Endothelial cell of umbilical vein (primary cell): ENCODE measurements around the gene FBXL17. TPM values are rescaled to one million over a fixed set of nuclear protein-coding genes. Genes with fewer than 3 reads are reported as not detected.

Source experiments
- BruUV-seq: library from RNA; stranded (reverse); fragments of 400-500 nt; replicated peaks from 2 replicates; lab custom pipeline; 2021; lab: Mats Ljungman, UMichigan
- CTCF ChIA-PET: fragments of 300-600, 350-600 bp; sonication (Branson Sonifier 250); formaldehyde crosslinking; loops from one replicate; lab custom pipeline; 2021; ENCODE audit warnings: antibody characterized with exemption, inconsistent platforms; lab: Charles Lee
- POLR2A ChIA-PET: fragments of 300-600, 350-600 bp; sonication (Branson Sonifier 250); formaldehyde crosslinking; loops from one replicate; lab custom pipeline; 2021; ENCODE audit warnings: antibody characterized with exemption, inconsistent platforms; lab: Charles Lee
- DNase-seq: peaks from one replicate; pipeline ENCODE4 v3.0.0-alpha.2; 2011; ENCODE audit warnings: low read depth, low spot score
- FAIRE-seq: peaks from 2 replicates; lab custom pipeline; 2011; peaks lifted over from hg19 to GRCh38; lab: Jason Lieb, UNC
- H2AFZ ChIP-seq: 2 replicates; pipeline ENCODE4 v1.6.0; 2012; ENCODE audit warnings: low read depth, low read length, control low read depth, inconsistent platforms
- H3K27ac ChIP-seq: 2 replicates; pipeline ENCODE4 v1.5.1; 2011; ENCODE audit warnings: low read depth, mild to moderate bottlenecking, control low read depth, low read length, moderate library complexity; ENCODE audit not compliant: insufficient read depth
- H3K27me3 ChIP-seq, 2 experiments: 2 replicates each; pipeline versions ENCODE4 v1.6.0 to v1.6.1; 2011; ENCODE audit warnings: low read length in 2 of 2, mixed read lengths in 1 of 2; ENCODE audit not compliant: control insufficient read depth in 2 of 2, insufficient read depth in 2 of 2
- H3K36me3 ChIP-seq, 2 experiments: 2 replicates in 1 of 2; 3 replicates in 1 of 2; pipeline ENCODE4 v1.5.1; 2011; ENCODE audit warnings: low read length in 2 of 2, mild to moderate bottlenecking in 1 of 2, moderate library complexity in 1 of 2; ENCODE audit not compliant: control insufficient read depth in 2 of 2, insufficient read depth in 2 of 2; ENCODE audit errors: extremely low read depth in 1 of 2
- H3K4me1 ChIP-seq: 3 replicates; pipeline ENCODE4 v1.5.1; 2011; ENCODE audit warnings: mild to moderate bottlenecking, low read length; ENCODE audit not compliant: control insufficient read depth, insufficient read depth; ENCODE audit errors: extremely low read depth
- H3K4me2 ChIP-seq: 2 replicates; pipeline ENCODE4 v1.6.1; 2011; ENCODE audit warnings: low read length, control low read depth, mixed read lengths; ENCODE audit not compliant: insufficient read depth
- H3K4me3 ChIP-seq, 3 experiments: fragments of 200-600 bp in 1 of 3; sonication (generic), shearing (Covaris generic) in 1 of 3; replicated peaks in 1 of 3; 2 replicates each; pipeline ENCODE4 v1.5.1; 2011 to 2016; ENCODE audit warnings: control low read depth in 3 of 3, low read length in 3 of 3, mild to moderate bottlenecking in 2 of 3, inconsistent platforms in 1 of 3, low read depth in 1 of 3, moderate library complexity in 1 of 3; ENCODE audit not compliant: insufficient read depth in 1 of 3
- H3K79me2 ChIP-seq: 2 replicates; pipeline ENCODE4 v1.6.0; 2012; ENCODE audit warnings: low read length, inconsistent platforms; ENCODE audit not compliant: control insufficient read depth, insufficient read depth
- H3K9ac ChIP-seq: replicated peaks from 2 replicates; pipeline ENCODE3; 2011; ENCODE audit warnings: low read length, control low read depth; ENCODE audit not compliant: insufficient read depth; ENCODE audit errors: extremely low read depth
- H3K9me1 ChIP-seq: replicated peaks from 3 replicates; pipeline ENCODE4 v1.6.0; 2011; ENCODE audit warnings: mild to moderate bottlenecking, low read length; ENCODE audit not compliant: control insufficient read depth, insufficient read depth; ENCODE audit errors: extremely low read depth
- H3K9me3 ChIP-seq: replicated peaks from 2 replicates; pipeline ENCODE4 v1.5.1; 2012; ENCODE audit warnings: low read length, inconsistent platforms; ENCODE audit not compliant: control insufficient read depth, insufficient read depth
- H4K20me1 ChIP-seq: replicated peaks from 2 replicates; pipeline ENCODE3; 2011; ENCODE audit warnings: mild to moderate bottlenecking, low read length; ENCODE audit not compliant: control insufficient read depth, insufficient read depth; ENCODE audit errors: extremely low read depth
- EZH2 ChIP-seq: IDR thresholded peaks from 2 replicates; pipeline ENCODE4 v1.6.1; 2012; ENCODE audit warnings: borderline replicate concordance, low read depth, mild to moderate bottlenecking, moderate library complexity, low read length, inconsistent platforms; ENCODE audit not compliant: severe bottlenecking
- FOS ChIP-seq: IDR thresholded peaks from 2 replicates; pipeline ENCODE4 v1.6.1; 2011; ENCODE audit warnings: mild to moderate bottlenecking, low read length, moderate library complexity, borderline replicate concordance; ENCODE audit not compliant: insufficient read depth
- GATA2 ChIP-seq: IDR thresholded peaks from 2 replicates; pipeline ENCODE4 v1.7.0; 2011; ENCODE audit warnings: low read depth, mild to moderate bottlenecking, moderate library complexity, mixed read lengths, low read length; ENCODE audit not compliant: insufficient read length, insufficient read depth
- JUN ChIP-seq: IDR thresholded peaks from 2 replicates; pipeline ENCODE4 v1.6.1; 2011; ENCODE audit warnings: borderline replicate concordance, low read depth; ENCODE audit not compliant: insufficient read length, insufficient read depth
- MYC ChIP-seq: IDR thresholded peaks from one replicate; pipeline ENCODE4 v1.6.1; 2011; ENCODE audit warnings: mild to moderate bottlenecking, low read depth, low read length
- POLR2A ChIP-seq: IDR thresholded peaks from 2 replicates; pipeline ENCODE4 v1.6.1; 2012; ENCODE audit warnings: low read depth, mild to moderate bottlenecking, control low read depth, low read length
- POLR2AphosphoS5 ChIP-seq: IDR thresholded peaks from 2 replicates; pipeline ENCODE4 v1.6.1; 2012; ENCODE audit warnings: low read depth, mild to moderate bottlenecking, control low read depth, low read length, moderate library complexity; ENCODE audit not compliant: insufficient read depth
- dilution Hi-C: fragments of 300-500 bp; cut with MboI; formaldehyde crosslinking; loops from one replicate; pipeline ENCODE4 v1.15.0; 2019; ENCODE audit warnings: low sequenced_read_pairs; ENCODE audit not compliant: extremely low pct_ligation_motif_present
- intact Hi-C: fragments of 100-400 bp; cut with micrococcal nuclease; formaldehyde crosslinking; loops from one replicate; pipeline ENCODE4 v1.10.0; 2022
- polyA plus RNA-seq, 4 experiments: library from polyadenylated mRNA; depleted of rRNA in 3 of 4; stranded (reverse) in 3 of 4; unstranded in 1 of 4; fragments of >200 nt; gene quantifications; 2 replicates each; pipeline versions ENCODE4 v1.2.1 to v1.2.3, GENCODE V29; 2011 to 2012; ENCODE audit warnings: missing spikeins in 1 of 4
- total RNA-seq: library from RNA; stranded (reverse); gene quantifications from 2 replicates; pipeline ENCODE4 v1.2.3, GENCODE V29; 2021
- TF ChIP-seq, protein P1 (sequence below): IDR thresholded peaks from 2 replicates; pipeline ENCODE4 v1.6.1; 2011; ENCODE audit not compliant: insufficient read depth, insufficient read length
- TF ChIP-seq, protein P2 (sequence below), 2 donors: IDR thresholded peaks; 1 replicate in 1 of 2; 2 replicates in 1 of 2; pipeline ENCODE4 v1.5.1; 2011; ENCODE audit warnings: low read length in 2 of 2, mild to moderate bottlenecking in 2 of 2, moderate library complexity in 2 of 2, control low read depth in 1 of 2, inconsistent platforms in 1 of 2, low read depth in 1 of 2; ENCODE audit not compliant: insufficient read depth in 1 of 2; ENCODE audit errors: extremely low read depth in 1 of 2

The FBXL17 gene
- total and polyA plus RNA-seq, 2 donors (not counting 3 experiments of a cell fraction or from before 2014, with no cell fraction given): 2.7 to 8.8 TPM

- intact Hi-C loops: no loop called here
- dilution Hi-C loops: no loop called here
- no peak overlapping the region for H3K4me2 ChIP-seq
- no peaks in the 10 kb centered on the region for H3K79me2 ChIP-seq
- ChIA-PET POLR2A (no interaction called here), CTCF (interaction anchor here (0.5 kb wide), 1 partner anchor 113 kb away, joined by 5 read pairs; no protein-coding TSS in a partner anchor)
- no peaks in the 10 kb centered on the region for H3K27me3 ChIP-seq
- H3K9me1 ChIP-seq: no peaks in the 10 kb centered on the region
- no peaks in the 10 kb centered on the region for H4K20me1 ChIP-seq
- H3K4me1 ChIP-seq: peaks cover 3% of the 10 kb centered on the region
- H3K4me3 ChIP-seq: no peak overlapping the region
- BruUV-seq: no TSS peak
- no peaks in the 10 kb centered on the region for H3K9me3 ChIP-seq
- no peak overlapping the region for H3K27ac ChIP-seq
- TF ChIP-seq FOS (no peak), MYC (no peak), EZH2 (no peak), POLR2A (no peak), POLR2AphosphoS5 (no peak), JUN (no peak), GATA2 (no peak)
- TF ChIP-seq, protein P1, sequence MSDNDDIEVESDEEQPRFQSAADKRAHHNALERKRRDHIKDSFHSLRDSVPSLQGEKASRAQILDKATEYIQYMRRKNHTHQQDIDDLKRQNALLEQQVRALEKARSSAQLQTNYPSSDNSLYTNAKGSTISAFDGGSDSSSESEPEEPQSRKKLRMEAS: no peak
- TF ChIP-seq, protein P2, sequence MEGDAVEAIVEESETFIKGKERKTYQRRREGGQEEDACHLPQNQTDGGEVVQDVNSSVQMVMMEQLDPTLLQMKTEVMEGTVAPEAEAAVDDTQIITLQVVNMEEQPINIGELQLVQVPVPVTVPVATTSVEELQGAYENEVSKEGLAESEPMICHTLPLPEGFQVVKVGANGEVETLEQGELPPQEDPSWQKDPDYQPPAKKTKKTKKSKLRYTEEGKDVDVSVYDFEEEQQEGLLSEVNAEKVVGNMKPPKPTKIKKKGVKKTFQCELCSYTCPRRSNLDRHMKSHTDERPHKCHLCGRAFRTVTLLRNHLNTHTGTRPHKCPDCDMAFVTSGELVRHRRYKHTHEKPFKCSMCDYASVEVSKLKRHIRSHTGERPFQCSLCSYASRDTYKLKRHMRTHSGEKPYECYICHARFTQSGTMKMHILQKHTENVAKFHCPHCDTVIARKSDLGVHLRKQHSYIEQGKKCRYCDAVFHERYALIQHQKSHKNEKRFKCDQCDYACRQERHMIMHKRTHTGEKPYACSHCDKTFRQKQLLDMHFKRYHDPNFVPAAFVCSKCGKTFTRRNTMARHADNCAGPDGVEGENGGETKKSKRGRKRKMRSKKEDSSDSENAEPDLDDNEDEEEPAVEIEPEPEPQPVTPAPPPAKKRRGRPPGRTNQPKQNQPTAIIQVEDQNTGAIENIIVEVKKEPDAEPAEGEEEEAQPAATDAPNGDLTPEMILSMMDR (IDR thresholded peaks at IDR 0.05; ENCODE audit: extremely low read depth in 1 of 2, insufficient read depth in 1 of 2, low read depth in 1 of 2, low read length in 2 of 2): no peak
- no peak overlapping the region for H2AFZ ChIP-seq
- FAIRE-seq (no peak), DNase-seq (peak; percentile 40)
- H3K36me3 ChIP-seq: no peaks in the 10 kb centered on the region
- H3K9ac ChIP-seq: no peak overlapping the region
These were observed 396.8 kb downstream of the FBXL17 start for GRCh38 chr5:107985144-107985543.
